A673 (cell line): Measurements from ENCODE around the gene MVB12B. TPM values are rescaled to one million over a fixed set of nuclear protein-coding genes. Genes with fewer than 3 reads are reported as not detected.

Experiments
- BruUV-seq: library from RNA; stranded (reverse); fragments of 400-500 nt; replicated peaks from 2 replicates; lab custom pipeline; 2021; lab: Mats Ljungman, UMichigan
- CTCF ChIA-PET: fragments of 300-600 bp; sonication (Branson Sonifier 250); formaldehyde crosslinking; loops from one replicate; lab custom pipeline; 2022; ENCODE audit warnings: antibody characterized with exemption; lab: Charles Lee
- POLR2A ChIA-PET: fragments of 300-600 bp; sonication (Branson Sonifier 250); formaldehyde crosslinking; loops from one replicate; lab custom pipeline; 2022; ENCODE audit warnings: antibody characterized with exemption; ENCODE audit not compliant: low non-redundant PET; lab: Charles Lee
- DNase-seq: peaks from one replicate; pipeline ENCODE4 v3.0.0-alpha.2; 2015; ENCODE audit warnings: low spot score
- H3K27ac ChIP-seq: fragments of 200-600 bp; sonication (generic); 2 replicates; pipeline ENCODE4 v1.5.1; 2016; ENCODE audit warnings: mixed run types, low read depth, mild to moderate bottlenecking, mixed read lengths, antibody characterized with exemption, low read length; ENCODE audit not compliant: poor library complexity, severe bottlenecking
- H3K27me3 ChIP-seq: fragments of 200-600 bp; sonication (generic); replicated peaks from 2 replicates; pipeline ENCODE4 v1.6.1; 2017; ENCODE audit warnings: mixed run types, low read depth, mild to moderate bottlenecking, mixed read lengths, antibody characterized with exemption, low read length; ENCODE audit not compliant: insufficient read depth, poor library complexity
- H3K36me3 ChIP-seq: fragments of 200-600 bp; sonication (generic); 2 replicates; pipeline ENCODE4 v1.6.1; 2016; ENCODE audit warnings: mixed run types, mild to moderate bottlenecking, mixed read lengths, antibody characterized with exemption, low read length; ENCODE audit not compliant: insufficient read depth, poor library complexity, severe bottlenecking
- H3K4me1 ChIP-seq: fragments of 200-600 bp; sonication (generic); 2 replicates; pipeline ENCODE4 v1.6.1; 2017; ENCODE audit warnings: mixed run types, mild to moderate bottlenecking, mixed read lengths, antibody characterized with exemption, low read length; ENCODE audit not compliant: insufficient read depth, poor library complexity, severe bottlenecking
- H3K4me3 ChIP-seq: fragments of 200-600 bp; sonication (generic); 2 replicates; pipeline ENCODE4 v1.5.1; 2016; ENCODE audit warnings: low read depth, mixed run types, mild to moderate bottlenecking, mixed read lengths, low read length; ENCODE audit not compliant: poor library complexity, severe bottlenecking
- H3K9me3 ChIP-seq: fragments of 200-600 bp; sonication (generic); 2 replicates; pipeline ENCODE4 v1.6.1; 2016; ENCODE audit warnings: mixed run types, low read depth, mild to moderate bottlenecking, mixed read lengths, antibody characterized with exemption, low read length; ENCODE audit not compliant: poor library complexity, severe bottlenecking
- CTCF ChIP-seq: fragments of 300-800, 200-600 bp; sonication (generic); conservative IDR thresholded peaks from 2 replicates; pipeline ENCODE4 v1.5.1; 2017; ENCODE audit warnings: low read depth, mild to moderate bottlenecking, antibody characterized with exemption, low read length, moderate library complexity, mixed read lengths
- EZH2 ChIP-seq: fragments of 200-600 bp; sonication (generic); IDR thresholded peaks from 2 replicates; pipeline ENCODE4 v1.6.1; 2017; ENCODE audit warnings: borderline replicate concordance, low read depth, mild to moderate bottlenecking, mixed read lengths, antibody characterized with exemption, low read length; ENCODE audit not compliant: poor library complexity, severe bottlenecking
- intact Hi-C: fragments of 100-400 bp; cut with micrococcal nuclease; formaldehyde crosslinking; loops from one replicate; pipeline ENCODE4 v1.10.0; 2022; ENCODE audit not compliant: unreplicated experiment
- total RNA-seq: library from RNA; stranded (reverse); gene quantifications from 2 replicates; pipeline ENCODE4 v1.2.3, GENCODE V29; 2021

Gene MVB12B
- total RNA-seq, 1 experiment from 2014 or later: 12.3 TPM

- no peaks in the 10 kb centered on the region for H3K36me3 ChIP-seq
- no peaks in the 10 kb centered on the region for H3K4me1 ChIP-seq
- H3K9me3 ChIP-seq: no peaks in the 10 kb centered on the region
- CTCF ChIA-PET: no interaction called here
- no peak overlapping the region for H3K27ac ChIP-seq
- DNase-seq: no peak
- intact Hi-C loops: loop anchor here (5.0 to 10.0 kb wide), 4 partner anchors 97 to 1082 kb away; no protein-coding TSS in a partner anchor
- TF ChIP-seq CTCF: no peak
- TF ChIP-seq EZH2: no peak
- no peak overlapping the region for H3K4me3 ChIP-seq
- no peaks in the 10 kb centered on the region for H3K27me3 ChIP-seq
- BruUV-seq: no TSS peak
- POLR2A ChIA-PET: no interaction called here
Measured at GRCh38 chr9:126494264-126494663, 167.6 kb downstream of the MVB12B start.

GRCh38 chr9:126494746-126495145, 168.1 kb downstream of the MVB12B start:
- H3K9me3 ChIP-seq: no peaks in the 10 kb centered on the region
- ChIA-PET POLR2A (no interaction called here), CTCF (no interaction called here)
- no peaks in the 10 kb centered on the region for H3K27me3 ChIP-seq
- H3K36me3 ChIP-seq: no peaks in the 10 kb centered on the region
- intact Hi-C loops: loop anchor here (5.0 to 10.0 kb wide), 4 partner anchors 97 to 1082 kb away; no protein-coding TSS in a partner anchor
- H3K27ac ChIP-seq: no peak overlapping the region
- no peak for DNase-seq
- no peak overlapping the region for H3K4me3 ChIP-seq
- TF ChIP-seq CTCF (no peak), EZH2 (no peak)
- H3K4me1 ChIP-seq: no peaks in the 10 kb centered on the region
- no TSS peak for BruUV-seq

GRCh38 chr9:126495411-126496180, 169.0 kb downstream of the MVB12B start:
- intact Hi-C loops: loop anchor here (10.0 kb wide), 1 partner anchor 209 kb away; no protein-coding TSS in a partner anchor
- POLR2A ChIA-PET: no interaction called here
- TF ChIP-seq EZH2 (no peak), CTCF (no peak)
- no peak for DNase-seq
- H3K4me3 ChIP-seq: no peak overlapping the region
- no TSS peak for BruUV-seq
- H3K36me3 ChIP-seq: no peaks in the 10 kb centered on the region
- H3K27me3 ChIP-seq: no peaks in the 10 kb centered on the region
- H3K27ac ChIP-seq: no peak overlapping the region
- H3K9me3 ChIP-seq: no peaks in the 10 kb centered on the region
- no peaks in the 10 kb centered on the region for H3K4me1 ChIP-seq
- CTCF ChIA-PET: no interaction called here
